Measurements from ENCODE around the gene IL27RA. TPM values are rescaled to one million over a fixed set of nuclear protein-coding genes. Genes with fewer than 3 reads are reported as not detected.

Gene IL27RA
- total RNA-seq, 2 experiments from 2014 or later = 5.2 to 9.0 TPM

DNA sequence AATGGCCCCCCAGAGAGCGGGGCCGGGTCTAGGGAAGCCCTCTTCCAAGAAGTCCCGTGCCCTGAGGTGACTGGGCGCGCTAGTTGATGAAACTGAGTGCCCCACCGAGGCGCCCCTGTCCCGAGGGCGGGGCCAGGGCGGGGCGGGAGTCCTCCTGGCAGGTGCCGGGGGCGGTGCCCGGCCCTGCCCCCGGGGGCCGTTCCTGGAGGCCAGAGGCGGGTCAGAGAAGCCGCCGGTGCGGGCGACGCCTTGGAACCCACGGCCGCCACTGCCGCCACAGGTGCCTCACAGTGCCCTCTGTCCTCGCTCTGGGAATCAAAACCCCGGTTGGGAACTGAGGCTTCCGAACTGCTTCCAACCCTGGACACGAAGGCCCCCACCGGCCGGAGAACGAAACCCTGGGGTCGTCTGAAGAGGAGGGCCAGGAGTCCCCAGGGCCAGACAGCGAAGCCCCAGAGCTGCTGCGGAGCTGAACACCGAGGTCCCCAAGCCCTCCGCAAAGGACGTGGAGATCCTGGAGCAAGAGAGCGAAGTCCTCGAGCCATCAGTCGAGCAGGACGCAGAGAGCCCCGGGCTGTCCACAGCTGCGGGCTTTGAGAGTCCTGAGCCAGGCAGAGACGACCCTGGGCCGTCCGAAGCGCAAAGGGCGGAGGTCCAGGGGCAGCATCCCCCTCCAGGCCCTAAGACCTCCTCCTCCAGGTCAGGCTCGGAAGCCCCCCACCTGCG lies 41.1 kb downstream of the IL27RA start, which contains the start of gene MISP3:
MISP3 (plus strand) TSS at position 252 of the 726 bp plus-strand sequence. CDS start 524 bp downstream, outside the sequence.
- Histone ChIP-seq H3K4me2 (ENCODE audit: low read length) (peak within 1 kb of the TSS; percentile 97), H3K9me3 (ENCODE audit: low read length) (no peaks in the 10 kb centered on the region), H3K4me3 (ENCODE audit: low read depth, low read length, poor library complexity, severe bottlenecking) (peak within 1 kb of the TSS; percentile 76), H3K27ac (ENCODE audit: low read depth, low read length, poor library complexity, severe bottlenecking) (peak within 1 kb of the TSS; percentile 62), H3K79me2 (ENCODE audit: insufficient read depth, low read depth, low read length) (no peaks in the 10 kb centered on the region), H3K36me3 (ENCODE audit: insufficient read depth, low read length) (no peaks in the 10 kb centered on the region), H4K20me1 (ENCODE audit: insufficient read depth, low read length) (no peaks in the 10 kb centered on the region), H2AFZ (ENCODE audit: low read length) (peak within 1 kb of the TSS; percentile 76), H3K4me1 (ENCODE audit: insufficient read depth, low read length, poor library complexity, severe bottlenecking) (peaks cover 26% of the 10 kb centered on the region), H3K9me2 (ENCODE audit: insufficient read depth, low read length) (no peaks in the 10 kb centered on the region)
- DNase-seq (ENCODE audit: low spot score) = peak; percentile 49
- no TSS peak for BruUV-seq (replicated peaks)
- intact Hi-C loops (cut with micrococcal nuclease; ENCODE audit: unreplicated experiment) = loop anchor here (1.0 to 10.0 kb wide), 5 partner anchors 17 to 478 kb away; partner anchors contain the start of gene ASF1B
- TF ChIP-seq EZH2phosphoT487 (IDR thresholded peaks at IDR 0.05; ENCODE audit: borderline replicate concordance, low read depth, low read length) = no peak
- TF ChIP-seq, protein P1, sequence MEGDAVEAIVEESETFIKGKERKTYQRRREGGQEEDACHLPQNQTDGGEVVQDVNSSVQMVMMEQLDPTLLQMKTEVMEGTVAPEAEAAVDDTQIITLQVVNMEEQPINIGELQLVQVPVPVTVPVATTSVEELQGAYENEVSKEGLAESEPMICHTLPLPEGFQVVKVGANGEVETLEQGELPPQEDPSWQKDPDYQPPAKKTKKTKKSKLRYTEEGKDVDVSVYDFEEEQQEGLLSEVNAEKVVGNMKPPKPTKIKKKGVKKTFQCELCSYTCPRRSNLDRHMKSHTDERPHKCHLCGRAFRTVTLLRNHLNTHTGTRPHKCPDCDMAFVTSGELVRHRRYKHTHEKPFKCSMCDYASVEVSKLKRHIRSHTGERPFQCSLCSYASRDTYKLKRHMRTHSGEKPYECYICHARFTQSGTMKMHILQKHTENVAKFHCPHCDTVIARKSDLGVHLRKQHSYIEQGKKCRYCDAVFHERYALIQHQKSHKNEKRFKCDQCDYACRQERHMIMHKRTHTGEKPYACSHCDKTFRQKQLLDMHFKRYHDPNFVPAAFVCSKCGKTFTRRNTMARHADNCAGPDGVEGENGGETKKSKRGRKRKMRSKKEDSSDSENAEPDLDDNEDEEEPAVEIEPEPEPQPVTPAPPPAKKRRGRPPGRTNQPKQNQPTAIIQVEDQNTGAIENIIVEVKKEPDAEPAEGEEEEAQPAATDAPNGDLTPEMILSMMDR (conservative IDR thresholded peaks at IDR 0.05; ENCODE audit: low read length) = no peak
- ChIA-PET POLR2A (no interaction called here), CTCF (ENCODE audit: unreplicated experiment) (interaction anchor here (1.5 kb wide), 1 partner anchor 17 kb away, joined by 3 read pairs; no protein-coding TSS in a partner anchor)

DNA sequence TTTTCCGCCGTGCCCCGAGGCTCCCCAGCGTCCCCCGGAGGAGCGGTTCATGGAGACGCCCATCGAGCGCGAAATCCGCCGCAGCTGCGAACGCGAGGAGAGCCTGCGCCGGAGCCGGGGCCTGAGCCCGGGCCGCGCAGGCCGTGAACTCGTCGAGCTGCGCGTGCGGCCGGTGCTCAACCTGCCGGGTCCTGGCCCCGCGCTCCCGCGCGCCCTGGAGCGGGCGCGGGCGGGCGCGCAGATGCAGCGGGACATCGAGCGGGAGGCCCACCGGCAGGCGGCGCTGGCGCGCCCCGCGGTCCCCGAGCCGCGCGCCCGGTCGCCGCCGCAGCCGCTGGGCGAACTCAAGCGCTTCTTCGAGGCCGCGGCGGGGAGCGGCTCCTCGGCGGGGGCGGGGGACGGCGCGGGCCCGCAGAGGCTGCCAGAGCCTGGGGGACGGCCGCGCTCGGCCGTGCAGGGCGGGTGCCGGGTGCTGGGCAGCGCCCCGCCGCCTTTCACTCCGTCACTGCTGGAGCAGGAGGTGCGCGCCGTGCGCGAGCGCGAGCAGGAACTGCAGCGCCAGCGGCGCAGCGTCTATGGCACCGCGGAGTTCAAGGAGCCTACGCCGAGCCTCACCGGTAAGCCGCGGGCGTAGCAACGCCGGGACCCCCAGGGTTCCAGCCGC lies 41.8 kb downstream of the IL27RA start:
- H3K9me3 ChIP-seq (ENCODE audit: low read length) = no peaks in the 10 kb centered on the region
- H3K4me1 ChIP-seq (ENCODE audit: insufficient read depth, low read length, poor library complexity, severe bottlenecking) = peaks cover 29% of the 10 kb centered on the region
- no peaks in the 10 kb centered on the region for H3K36me3 ChIP-seq (ENCODE audit: insufficient read depth, low read length)
- H4K20me1 ChIP-seq (ENCODE audit: insufficient read depth, low read length) = no peaks in the 10 kb centered on the region
- H3K79me2 ChIP-seq (ENCODE audit: insufficient read depth, low read depth, low read length) = no peaks in the 10 kb centered on the region
- intact Hi-C loops (cut with micrococcal nuclease; ENCODE audit: unreplicated experiment) = loop anchor here (1.0 to 10.0 kb wide), 4 partner anchors 16 to 479 kb away; partner anchors contain the start of gene ASF1B
- H3K4me3 ChIP-seq (ENCODE audit: low read depth, low read length, poor library complexity, severe bottlenecking) = peak overlapping the region; percentile 76
- H3K27ac ChIP-seq (ENCODE audit: low read depth, low read length, poor library complexity, severe bottlenecking) = peak overlapping the region; percentile 62
- H2AFZ ChIP-seq (ENCODE audit: low read length) = peak overlapping the region; percentile 76
- ChIA-PET POLR2A (interaction anchor here (0.5 kb wide), 1 partner anchor 142 kb away, joined by 3 read pairs; no protein-coding TSS in a partner anchor), CTCF (ENCODE audit: unreplicated experiment) (no interaction called here)
- H3K4me2 ChIP-seq (ENCODE audit: low read length) = peak overlapping the region; percentile 97
- no peaks in the 10 kb centered on the region for H3K9me2 ChIP-seq (ENCODE audit: insufficient read depth, low read length)
- DNase-seq (ENCODE audit: low spot score) = peak; percentile 88
- TF ChIP-seq, protein P1 (conservative IDR thresholded peaks at IDR 0.05; ENCODE audit: low read length) = no peak; the same call in 1 of the 2 replicates
- no peak for TF ChIP-seq EZH2phosphoT487 (IDR thresholded peaks at IDR 0.05; ENCODE audit: borderline replicate concordance, low read depth, low read length)
- BruUV-seq (replicated peaks) = no TSS peak

Measured in OCI-LY7 (cell line).